ENCODE results near the gene CDH23. TPM values are rescaled to one million over a fixed set of nuclear protein-coding genes. Genes with fewer than 3 reads are reported as not detected.

The CDH23 gene
- total and polyA plus RNA-seq, 2 of the 8 experiments (the other 6 are each of a cell fraction or from before 2014, with no cell fraction given), result 1.9 to 4.9 TPM

DNA sequence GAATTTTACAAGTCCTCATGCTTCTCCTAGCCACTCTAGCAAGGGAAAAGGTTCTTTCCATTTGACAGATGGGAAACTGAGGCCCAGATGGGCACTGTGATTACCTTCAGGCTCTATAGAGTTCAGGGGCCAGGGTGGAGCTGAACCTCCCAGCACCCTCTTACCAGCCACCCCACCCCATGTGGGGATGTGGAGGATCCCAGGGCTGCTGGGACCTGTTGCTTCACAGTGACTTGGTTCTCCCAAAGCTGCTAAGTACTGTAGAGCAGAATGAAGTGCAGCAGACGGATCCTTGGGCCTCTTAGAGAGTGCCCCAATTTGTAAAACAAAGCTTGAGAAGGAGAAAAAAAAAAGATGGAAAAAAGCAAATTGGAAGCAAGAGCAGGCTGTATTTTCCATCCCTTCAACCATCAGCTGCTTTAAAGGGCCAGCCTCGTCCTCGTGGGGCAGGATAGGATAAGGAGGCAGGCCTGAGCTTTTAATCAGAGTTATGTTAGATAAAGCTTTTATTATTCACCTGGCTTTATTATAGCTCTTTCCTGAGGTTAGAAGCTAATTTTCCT is 147.0 kb downstream of the CDH23 start:
- H2AFZ ChIP-seq (ENCODE audit: low read length), result no peak overlapping the region
- no peak overlapping the region; the same call in 1 of the 2 replicates for H4K8ac ChIP-seq (ENCODE audit: extremely low read depth, insufficient read depth, low read length)
- H3K23me2 ChIP-seq (ENCODE audit: low read depth, low read length), result no peaks in the 10 kb centered on the region
- peaks cover 9 to 38% (median 20%) of the 10 kb centered on the region in 4 experiments for H3K4me1 ChIP-seq (replicated peaks in 1 of 4; ENCODE audit: control insufficient read depth in 3 of 4, insufficient read depth in 4 of 4, low read length in 3 of 4)
- DNase-seq (ENCODE audit: low read depth in 1 of 2, low spot score in 2 of 2) (no peak), FAIRE-seq (no peak)
- no peaks in the 10 kb centered on the region for H3K36me3 ChIP-seq (ENCODE audit: control insufficient read depth in 2 of 4, insufficient read depth in 4 of 4, low read length in 3 of 4)
- H2AK5ac ChIP-seq (ENCODE audit: low read depth, low read length), result no peak overlapping the region
- WGBS, 2 experiments (ENCODE audit: extremely low coverage in 1 of 2, insufficient coverage in 1 of 2, insufficient read length in 1 of 2, insufficient replicate concordance in 2 of 2, low coverage in 1 of 2, low lambda C conversion rate in 2 of 2, missing lambda C conversion rate in 1 of 2), result 58% methylated on average over 3 of the region's 3 CpGs; no CpG with 5 or more reads in 1 of the 2 experiments
- no peak overlapping the region for H3K14ac ChIP-seq (ENCODE audit: insufficient read length)
- no peak overlapping the region for H3K9ac ChIP-seq (replicated peaks in 1 of 4; ENCODE audit: extremely low read depth in 1 of 4, low read depth in 3 of 4, low read length in 3 of 4)
- no peak overlapping the region for H2BK20ac ChIP-seq (ENCODE audit: low read length)
- H3K23ac ChIP-seq (ENCODE audit: insufficient read length), result no peak overlapping the region
- H3K27ac ChIP-seq (ENCODE audit: low read depth, low read length), result no peak overlapping the region
- no peak overlapping the region for H3K4ac ChIP-seq (replicated peaks; ENCODE audit: insufficient read length, low read depth, low read length)
- no peak overlapping the region for H3K4me3 ChIP-seq (ENCODE audit: extremely low read depth in 1 of 4, insufficient read depth in 2 of 4, low read depth in 3 of 4, low read length in 4 of 4)
- H2BK15ac ChIP-seq (ENCODE audit: low read length), result no peak overlapping the region
- H3K56ac ChIP-seq (replicated peaks; ENCODE audit: insufficient read length, low read depth, low read length), result no peak overlapping the region
- no peaks in the 10 kb centered on the region for H3K27me3 ChIP-seq (replicated peaks in 1 of 4; ENCODE audit: control insufficient read depth in 3 of 4, extremely low read depth in 1 of 4, insufficient read depth in 3 of 4, low read length in 3 of 4)
- no peak overlapping the region for H3K4me2 ChIP-seq (ENCODE audit: insufficient read depth in 1 of 2, low read depth in 2 of 2, low read length in 2 of 2)
- H2BK5ac ChIP-seq (ENCODE audit: low read depth, low read length), result no peak overlapping the region; the same call in 1 of the 2 replicates
- H3K9me3 ChIP-seq (ENCODE audit: insufficient read depth in 2 of 2, low read depth in 1 of 2, low read length in 1 of 2), result no peaks in the 10 kb centered on the region
- POLR2A ChIA-PET (ENCODE audit: partially characterized antibody), result interaction anchor here (1.6 to 2.5 kb wide), 2 partner anchors 10 to 12 kb away, joined by 4 to 5 read pairs; no protein-coding TSS in a partner anchor
- TF ChIP-seq CHD2 (IDR thresholded peaks at IDR 0.05; ENCODE audit: low read length) (no peak), SAP30 (IDR thresholded peaks at IDR 0.05; ENCODE audit: insufficient read depth, insufficient replicate concordance, low read length) (no peak), SP4 (IDR thresholded peaks at IDR 0.05; ENCODE audit: low read length) (no peak), TCF12 (IDR thresholded peaks at IDR 0.05; ENCODE audit: low read depth, low read length) (no peak), POLR2A (IDR thresholded peaks at IDR 0.05; ENCODE audit: control extremely low read depth in 1 of 2, low read depth in 2 of 2, low read length in 2 of 2) (no peak), SIN3A (conservative IDR thresholded peaks at IDR 0.05 in 1 of 2, IDR thresholded peaks at IDR 0.05 in 1 of 2; ENCODE audit: low read depth in 1 of 2, low read length in 2 of 2) (no peak), EP300 (IDR thresholded peaks at IDR 0.05; ENCODE audit: borderline replicate concordance in 1 of 2, low read depth in 2 of 2, low read length in 2 of 2) (no peak), SP2 (IDR thresholded peaks at IDR 0.05; ENCODE audit: low read length) (no peak), SIX5 (IDR thresholded peaks at IDR 0.05; ENCODE audit: low read depth, low read length) (no peak), KDM1A (IDR thresholded peaks at IDR 0.05; ENCODE audit: borderline replicate concordance, low read length) (no peak)
- no peaks in the 10 kb centered on the region for H4K20me1 ChIP-seq (replicated peaks in 1 of 2; ENCODE audit: control insufficient read depth in 1 of 2, insufficient read depth in 2 of 2, low read length in 2 of 2)
- H4K91ac ChIP-seq (replicated peaks; ENCODE audit: insufficient read length, low read length), result no peak overlapping the region
- no peaks in the 10 kb centered on the region for H3K79me2 ChIP-seq (ENCODE audit: control insufficient read depth in 1 of 2, insufficient read depth in 2 of 2, low read length in 2 of 2)
- H3K79me1 ChIP-seq (ENCODE audit: low read depth, low read length), result 0 out of 2 replicates have a peak, but pooled peaks cover 2% of the 10 kb centered on the region
- no peak overlapping the region for H4K5ac ChIP-seq (ENCODE audit: insufficient read length, low read depth, low read length)
- no peak overlapping the region for H2BK120ac ChIP-seq (replicated peaks; ENCODE audit: low read depth, low read length)
- H3K18ac ChIP-seq (ENCODE audit: extremely low read depth, low read length), result no peak overlapping the region
- CTCF ChIA-PET (ENCODE audit: partially characterized antibody), result interaction anchor here (0.6 to 6.5 kb wide), 16 partner anchors 10 to 225 kb away, joined by 3 to 63 read pairs (median 4); partner anchors contain the start of gene SLC29A3
- H2BK12ac ChIP-seq (ENCODE audit: low read depth, low read length), result no peak overlapping the region
